Gastroesophageal sphincter (tissue), 3 donors: ENCODE data around the gene MAGI3.

Source experiments
- EP300 ChIP-seq: sonication (generic); formaldehyde crosslinking; IDR thresholded peaks from one replicate; pipeline ENCODE4 v1.6.1; 2017; ENCODE audit warnings: antibody characterized with exemption, mild to moderate bottlenecking
- POLR2AphosphoS5 ChIP-seq: sonication (generic); formaldehyde crosslinking; IDR thresholded peaks from one replicate; pipeline ENCODE4 v1.6.1; 2017; ENCODE audit warnings: antibody characterized with exemption
- TF ChIP-seq, protein P1 (sequence below), 4 experiments: fragments of 200-600 bp in 2 of 4; fragments of 450-650 bp in 2 of 4; sonication (generic) in 1 of 4; IDR thresholded peaks; one replicate each; pipeline ENCODE4 v1.5.1; 2017 to 2019; ENCODE audit warnings: antibody characterized with exemption in 4 of 4, mild to moderate bottlenecking in 2 of 4, moderate library complexity in 2 of 4

GRCh38 chr1:113674591-113674990 is 284.3 kb downstream of the MAGI3 start:
- TF ChIP-seq EP300 (no peak), POLR2AphosphoS5 (no peak)
- TF ChIP-seq, protein P1, sequence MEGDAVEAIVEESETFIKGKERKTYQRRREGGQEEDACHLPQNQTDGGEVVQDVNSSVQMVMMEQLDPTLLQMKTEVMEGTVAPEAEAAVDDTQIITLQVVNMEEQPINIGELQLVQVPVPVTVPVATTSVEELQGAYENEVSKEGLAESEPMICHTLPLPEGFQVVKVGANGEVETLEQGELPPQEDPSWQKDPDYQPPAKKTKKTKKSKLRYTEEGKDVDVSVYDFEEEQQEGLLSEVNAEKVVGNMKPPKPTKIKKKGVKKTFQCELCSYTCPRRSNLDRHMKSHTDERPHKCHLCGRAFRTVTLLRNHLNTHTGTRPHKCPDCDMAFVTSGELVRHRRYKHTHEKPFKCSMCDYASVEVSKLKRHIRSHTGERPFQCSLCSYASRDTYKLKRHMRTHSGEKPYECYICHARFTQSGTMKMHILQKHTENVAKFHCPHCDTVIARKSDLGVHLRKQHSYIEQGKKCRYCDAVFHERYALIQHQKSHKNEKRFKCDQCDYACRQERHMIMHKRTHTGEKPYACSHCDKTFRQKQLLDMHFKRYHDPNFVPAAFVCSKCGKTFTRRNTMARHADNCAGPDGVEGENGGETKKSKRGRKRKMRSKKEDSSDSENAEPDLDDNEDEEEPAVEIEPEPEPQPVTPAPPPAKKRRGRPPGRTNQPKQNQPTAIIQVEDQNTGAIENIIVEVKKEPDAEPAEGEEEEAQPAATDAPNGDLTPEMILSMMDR (IDR thresholded peaks at IDR 0.05), result no peak
